SH-SY5Y (cell line): ENCODE results near the gene SPATA17.

ENCODE experiments used
- GATA2 ChIP-seq: IDR thresholded peaks from 2 replicates; pipeline ENCODE4 v1.6.1; 2011; ENCODE audit warnings: mild to moderate bottlenecking, low read depth, low read length
- GATA3 ChIP-seq: IDR thresholded peaks from 2 replicates; pipeline ENCODE4 v1.6.1; 2011; ENCODE audit warnings: low read depth, mild to moderate bottlenecking, low read length, moderate library complexity

- TF ChIP-seq GATA2, result no peak
- no peak for TF ChIP-seq GATA3
Measured at GRCh38 chr1:217585577-217585976, 45.6 kb upstream of the SPATA17 start.
